MM.1S (cell line): ENCODE data around the gene CCBE1.
"Not testable (repeated sequence)": the region's sequence is repeated elsewhere in the genome, so short reads cannot be mapped to it uniquely, and the experiment has no call there.

Experiments used
- DNase-seq: peaks from one replicate; pipeline ENCODE4 v3.0.0-alpha.2; 2015
- H2AFZ ChIP-seq: fragments of 300-600 bp; sonication (generic); 2 replicates; pipeline ENCODE4 v1.6.0; 2016; ENCODE audit warnings: antibody characterized with exemption, low read length
- H3F3A ChIP-seq: fragments of 300-600 bp; sonication (generic); 2 replicates; pipeline ENCODE4 v1.6.1; 2016; ENCODE audit warnings: mild to moderate bottlenecking, antibody characterized with exemption, low read length, moderate library complexity, mixed read lengths; ENCODE audit not compliant: insufficient read depth
- H3K27ac ChIP-seq: fragments of 300-600 bp; sonication (generic); 2 replicates; pipeline ENCODE4 v1.5.1; 2016; ENCODE audit warnings: mild to moderate bottlenecking, low read length
- H3K27me3 ChIP-seq: fragments of 300-600 bp; sonication (generic); replicated peaks from 2 replicates; pipeline ENCODE4 v1.6.0; 2016; ENCODE audit warnings: low read length; ENCODE audit not compliant: insufficient read depth
- H3K36me3 ChIP-seq: fragments of 300-600 bp; sonication (generic); replicated peaks from 2 replicates; pipeline ENCODE4 v1.6.1; 2016; ENCODE audit warnings: mild to moderate bottlenecking, low read length, mixed read lengths; ENCODE audit not compliant: insufficient read depth
- H3K4me1 ChIP-seq: fragments of 300-600 bp; sonication (generic); 2 replicates; pipeline ENCODE4 v1.6.1; 2016; ENCODE audit warnings: low read length, mixed read lengths
- H3K4me2 ChIP-seq: fragments of 300-600 bp; sonication (generic); 2 replicates; pipeline ENCODE4 v1.6.0; 2016; ENCODE audit warnings: low read depth, low read length
- H3K4me3 ChIP-seq: fragments of 300-600 bp; sonication (generic); 2 replicates; pipeline ENCODE4 v1.5.1; 2016; ENCODE audit warnings: low read length, mixed read lengths
- H3K79me2 ChIP-seq: fragments of 300-600 bp; sonication (generic); 2 replicates; pipeline ENCODE4 v1.6.1; 2016; ENCODE audit warnings: mixed run types, low read length, mixed read lengths
- H3K9ac ChIP-seq: fragments of 300-600 bp; sonication (generic); 2 replicates; pipeline ENCODE4 v1.6.1; 2016; ENCODE audit warnings: low read length, mixed read lengths
- H3K9me2 ChIP-seq: fragments of 300-600 bp; sonication (generic); replicated peaks from 2 replicates; pipeline ENCODE4 v1.6.1; 2016; ENCODE audit warnings: mild to moderate bottlenecking, low read length, mixed read lengths; ENCODE audit not compliant: insufficient read depth
- H3K9me3 ChIP-seq: fragments of 300-600 bp; sonication (generic); replicated peaks from 2 replicates; pipeline ENCODE4 v1.6.1; 2016; ENCODE audit warnings: mild to moderate bottlenecking, low read length, mixed read lengths; ENCODE audit not compliant: insufficient read depth
- H4K20me1 ChIP-seq: fragments of 300-600 bp; sonication (generic); 2 replicates; pipeline ENCODE4 v1.6.1; 2016; ENCODE audit warnings: mild to moderate bottlenecking, low read length, moderate library complexity, mixed read lengths; ENCODE audit not compliant: insufficient read depth
- CTCF ChIP-seq: fragments of 300-600 bp; sonication (generic); IDR thresholded peaks from 2 replicates; pipeline ENCODE4 v1.5.1; 2016; ENCODE audit warnings: antibody characterized with exemption, low read length, mixed read lengths
- EZH2 ChIP-seq: fragments of 300-600 bp; sonication (generic); optimal IDR thresholded peaks from 2 replicates; pipeline ENCODE3; 2017; ENCODE audit warnings: low read depth, mild to moderate bottlenecking, antibody characterized with exemption, low read length, mixed read lengths
- EZH2phosphoT487 ChIP-seq: fragments of 300-600 bp; sonication (generic); IDR thresholded peaks from 2 replicates; pipeline ENCODE4 v1.6.1; 2018; ENCODE audit warnings: antibody characterized with exemption, low read length

CCBE1 gene

GRCh38 chr18:59671551-59671950, 25.7 kb downstream of the CCBE1 start:
- no peak overlapping the region for H3K27ac ChIP-seq
- H3K4me2 ChIP-seq: no peak overlapping the region
- H3K79me2 ChIP-seq: no peaks in the 10 kb centered on the region
- DNase-seq: no peak
- H3K4me1 ChIP-seq: no peaks in the 10 kb centered on the region
- no peak for TF ChIP-seq EZH2phosphoT487
- H2AFZ ChIP-seq: no peak overlapping the region
- H3K27me3 ChIP-seq: no peaks in the 10 kb centered on the region
- no peaks in the 10 kb centered on the region for H3F3A ChIP-seq
- no peaks in the 10 kb centered on the region for H3K9me2 ChIP-seq
- no peaks in the 10 kb centered on the region; the same call in 1 of the 2 replicates for H3K36me3 ChIP-seq
- no peaks in the 10 kb centered on the region for H3K9me3 ChIP-seq
- H4K20me1 ChIP-seq: no peaks in the 10 kb centered on the region
- no peak overlapping the region for H3K9ac ChIP-seq
- H3K4me3 ChIP-seq: no peak overlapping the region

GRCh38 chr18:59669872-59670657, 27.2 kb downstream of the CCBE1 start:
- Histone ChIP-seq H3K27me3 (no peaks in the 10 kb centered on the region), H3K9ac (no peak overlapping the region), H3F3A (no peaks in the 10 kb centered on the region), H3K9me3 (no peaks in the 10 kb centered on the region), H3K4me3 (no peak overlapping the region), H2AFZ (no peak overlapping the region), H3K36me3 (no peaks in the 10 kb centered on the region), H3K79me2 (no peaks in the 10 kb centered on the region), H3K4me2 (no peak overlapping the region), H4K20me1 (no peaks in the 10 kb centered on the region), H3K27ac (no peak overlapping the region), H3K4me1 (no peaks in the 10 kb centered on the region), H3K9me2 (no peaks in the 10 kb centered on the region)
- no peak for DNase-seq
- no peak for TF ChIP-seq CTCF
- no peak for TF ChIP-seq EZH2phosphoT487
- TF ChIP-seq EZH2: no peak

GRCh38 chr18:59667488-59667887, 29.7 kb downstream of the CCBE1 start:
- Histone ChIP-seq H3K4me3 (no peak overlapping the region), H3F3A (no peaks in the 10 kb centered on the region), H3K27ac (no peak overlapping the region), H3K4me1 (no peaks in the 10 kb centered on the region), H4K20me1 (no peaks in the 10 kb centered on the region), H3K79me2 (no peaks in the 10 kb centered on the region), H3K27me3 (no peaks in the 10 kb centered on the region), H3K9me2 (no peaks in the 10 kb centered on the region), H3K9me3 (no peaks in the 10 kb centered on the region), H2AFZ (no peak overlapping the region), H3K4me2 (no peak overlapping the region), H3K9ac (no peak overlapping the region), H3K36me3 (no peaks in the 10 kb centered on the region)
- TF ChIP-seq EZH2phosphoT487 (no peak), CTCF (no peak), EZH2 (no peak)
- no peak for DNase-seq

GRCh38 chr18:59666007-59666402, 31.2 kb downstream of the CCBE1 start:
- H3K27ac ChIP-seq, H2AFZ ChIP-seq, H3K4me1 ChIP-seq, H4K20me1 ChIP-seq, H3K36me3 ChIP-seq, H3K27me3 ChIP-seq, H3K9me2 ChIP-seq, H3K9ac ChIP-seq, H3K9me3 ChIP-seq, DNase-seq, H3K79me2 ChIP-seq, H3F3A ChIP-seq, H3K4me2 ChIP-seq, H3K4me3 ChIP-seq: not testable (repeated sequence)
